Esophagus muscularis mucosa (tissue), 4 donors: ENCODE measurements around the gene CKB.

Experiments
- EP300 ChIP-seq: sonication (generic); formaldehyde crosslinking; IDR thresholded peaks from one replicate; pipeline ENCODE4 v1.6.1; 2017; ENCODE audit warnings: antibody characterized with exemption
- POLR2A ChIP-seq: fragments of 450-650 bp; IDR thresholded peaks from one replicate; pipeline ENCODE4 v1.6.1; 2017; ENCODE audit warnings: antibody characterized with exemption, moderate library complexity, mild to moderate bottlenecking, low read depth
- TF ChIP-seq, protein P1 (sequence below), 3 experiments: fragments of 200-600 bp in 2 of 3; fragments of 450-650 bp in 1 of 3; sonication (generic) in 2 of 3; IDR thresholded peaks; one replicate each; pipeline ENCODE4 v1.5.1; 2017 to 2019; ENCODE audit warnings: antibody characterized with exemption in 3 of 3, mild to moderate bottlenecking in 2 of 3, moderate library complexity in 1 of 3

DNA sequence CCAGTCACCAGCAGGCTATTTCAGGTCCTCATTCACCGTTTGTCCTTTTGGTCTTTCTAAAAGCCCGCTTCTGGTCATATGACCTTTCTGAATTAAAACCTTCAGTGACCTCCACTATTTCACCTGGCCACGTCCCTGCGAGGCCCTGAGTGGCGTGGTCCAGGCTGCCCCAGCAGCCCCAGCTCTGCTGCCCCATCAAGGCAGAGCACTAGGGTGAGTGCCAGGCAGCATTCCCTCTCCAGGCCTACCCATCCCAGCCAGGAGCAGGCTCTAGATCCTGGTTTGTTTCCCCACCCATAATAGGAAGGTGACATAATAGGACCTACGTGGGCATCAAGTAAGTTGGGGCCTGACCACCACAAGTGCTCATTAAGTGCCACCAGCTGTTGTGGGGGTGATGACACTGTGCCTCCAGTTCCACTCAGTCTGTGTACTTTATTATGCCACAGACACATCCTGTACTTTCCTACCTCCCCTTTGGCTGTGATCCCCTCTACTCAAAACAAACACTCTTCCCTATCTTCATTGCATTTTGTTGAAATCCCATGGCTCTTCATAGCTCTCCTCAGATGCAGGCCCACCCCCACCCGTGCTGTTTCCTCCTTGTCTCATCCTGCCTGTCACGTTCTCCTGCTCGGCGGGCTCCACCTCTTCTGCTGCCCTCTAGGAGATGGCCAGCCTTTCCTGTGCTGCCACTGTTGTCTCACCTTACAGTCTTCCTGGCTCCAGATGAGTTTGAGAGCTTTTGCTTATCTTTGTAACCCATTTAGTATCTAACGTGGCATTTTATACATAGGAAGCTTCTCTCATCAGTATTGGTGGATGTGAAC, 21.4 kb downstream of the CKB start:
- TF ChIP-seq, protein P1, sequence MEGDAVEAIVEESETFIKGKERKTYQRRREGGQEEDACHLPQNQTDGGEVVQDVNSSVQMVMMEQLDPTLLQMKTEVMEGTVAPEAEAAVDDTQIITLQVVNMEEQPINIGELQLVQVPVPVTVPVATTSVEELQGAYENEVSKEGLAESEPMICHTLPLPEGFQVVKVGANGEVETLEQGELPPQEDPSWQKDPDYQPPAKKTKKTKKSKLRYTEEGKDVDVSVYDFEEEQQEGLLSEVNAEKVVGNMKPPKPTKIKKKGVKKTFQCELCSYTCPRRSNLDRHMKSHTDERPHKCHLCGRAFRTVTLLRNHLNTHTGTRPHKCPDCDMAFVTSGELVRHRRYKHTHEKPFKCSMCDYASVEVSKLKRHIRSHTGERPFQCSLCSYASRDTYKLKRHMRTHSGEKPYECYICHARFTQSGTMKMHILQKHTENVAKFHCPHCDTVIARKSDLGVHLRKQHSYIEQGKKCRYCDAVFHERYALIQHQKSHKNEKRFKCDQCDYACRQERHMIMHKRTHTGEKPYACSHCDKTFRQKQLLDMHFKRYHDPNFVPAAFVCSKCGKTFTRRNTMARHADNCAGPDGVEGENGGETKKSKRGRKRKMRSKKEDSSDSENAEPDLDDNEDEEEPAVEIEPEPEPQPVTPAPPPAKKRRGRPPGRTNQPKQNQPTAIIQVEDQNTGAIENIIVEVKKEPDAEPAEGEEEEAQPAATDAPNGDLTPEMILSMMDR (IDR thresholded peaks at IDR 0.05): no peak
- TF ChIP-seq POLR2A (no peak), EP300 (no peak)
